Fibroblast of upper back skin (primary cell): ENCODE measurements around the gene CAMTA1.

Experiments used
- DNase-seq: peaks from one replicate; pipeline ENCODE4 v3.0.0-alpha.2; 2013

CAMTA1 gene

DNA sequence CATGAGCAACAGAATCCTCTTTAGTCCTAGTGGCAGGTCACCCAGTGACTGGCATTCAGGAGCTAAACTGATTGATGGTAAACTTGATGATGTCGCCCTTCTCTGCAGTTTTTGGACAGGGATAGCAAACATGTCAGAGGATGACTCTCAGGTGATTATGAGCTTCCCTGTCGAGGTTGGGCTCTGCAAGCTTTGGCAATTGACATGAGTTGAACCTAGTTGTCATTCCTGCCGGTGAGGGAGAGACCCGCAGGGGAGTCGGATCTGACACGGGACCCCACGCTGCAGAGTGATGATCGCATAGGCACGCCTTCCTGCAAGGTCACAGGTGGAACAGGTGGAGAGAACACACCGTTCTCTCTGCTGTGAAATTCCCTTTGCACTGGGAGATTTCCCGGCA, 547.8 kb downstream of the CAMTA1 start:
- no peak for DNase-seq

DNA sequence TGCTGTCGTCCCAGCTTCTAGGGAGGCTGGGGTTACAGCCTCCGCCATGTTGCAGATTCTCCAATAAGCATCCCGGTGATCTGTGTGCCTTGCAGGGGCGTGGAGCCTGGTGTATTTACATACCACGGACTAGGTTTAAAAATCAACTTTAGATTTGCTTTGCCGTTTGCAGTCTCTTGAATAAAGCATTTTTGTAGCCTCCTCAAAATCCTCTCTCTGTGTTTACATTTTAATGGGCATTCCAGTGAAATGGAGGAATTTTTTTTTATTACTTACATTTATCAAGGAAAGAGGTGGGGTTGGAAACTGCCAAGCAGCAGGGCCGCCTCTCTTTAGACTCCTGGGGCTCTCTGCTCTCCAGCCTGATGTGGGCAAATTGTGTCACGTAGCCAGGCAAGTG, 548.4 kb downstream of the CAMTA1 start:
- no peak for DNase-seq

DNA sequence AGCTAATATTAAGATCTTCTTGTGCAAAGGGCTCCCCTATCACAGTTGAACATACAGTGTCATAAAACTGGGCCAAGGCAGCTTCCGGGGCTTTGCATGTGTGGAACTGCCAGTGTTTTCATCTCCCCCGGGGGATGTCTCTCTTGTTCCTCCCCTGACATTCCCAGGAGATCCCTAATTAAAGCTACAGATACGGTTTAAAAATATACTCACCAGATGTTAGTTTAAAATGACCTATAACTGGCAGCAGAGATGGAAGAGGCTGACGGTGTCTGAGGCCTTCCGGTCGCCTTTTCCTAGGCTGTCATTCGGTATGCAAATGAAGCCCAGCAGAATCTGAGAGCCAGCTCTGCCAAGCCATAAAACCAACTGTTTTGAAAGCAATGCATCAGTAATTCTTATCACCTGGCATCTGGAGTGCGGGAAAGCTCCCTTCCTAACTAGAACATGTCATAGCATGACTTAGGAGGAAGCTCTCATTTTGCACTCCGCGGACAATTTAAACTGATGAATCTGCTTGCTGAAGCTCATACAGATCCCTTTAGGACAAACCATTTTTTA, 549.3 kb downstream of the CAMTA1 start:
- peak; percentile 36 for DNase-seq

DNA sequence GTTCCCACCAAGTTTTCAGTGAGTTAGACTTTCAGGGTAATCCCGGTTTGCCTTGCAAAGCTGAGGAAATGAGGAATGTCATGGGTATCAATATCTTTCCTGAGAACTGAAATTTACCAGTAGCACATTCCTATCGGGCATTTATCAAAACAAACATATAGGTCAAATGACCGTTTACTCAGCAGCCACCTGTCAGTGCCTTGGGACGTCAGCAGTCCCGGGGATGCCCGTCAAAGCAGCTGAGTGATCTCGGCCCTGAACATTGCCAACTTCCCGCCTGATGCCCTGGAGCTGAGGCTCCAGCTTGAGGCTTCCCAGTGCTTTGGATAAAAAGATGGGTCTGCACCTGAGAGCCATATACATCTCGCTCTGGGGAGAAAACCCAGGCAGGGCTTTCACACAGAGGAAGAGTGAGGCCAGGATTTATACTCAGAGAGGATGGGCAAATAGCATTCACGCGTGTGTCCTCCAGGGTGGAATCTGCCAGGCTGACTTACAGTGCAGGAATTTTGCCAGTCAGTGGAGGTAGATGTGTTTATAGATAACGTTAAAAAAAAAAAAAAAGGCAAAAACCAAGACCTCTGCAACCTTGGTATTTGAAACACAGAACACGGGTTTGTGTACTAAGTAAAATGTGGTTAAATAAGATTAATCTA, 550.1 kb downstream of the CAMTA1 start:
- DNase-seq: no peak

DNA sequence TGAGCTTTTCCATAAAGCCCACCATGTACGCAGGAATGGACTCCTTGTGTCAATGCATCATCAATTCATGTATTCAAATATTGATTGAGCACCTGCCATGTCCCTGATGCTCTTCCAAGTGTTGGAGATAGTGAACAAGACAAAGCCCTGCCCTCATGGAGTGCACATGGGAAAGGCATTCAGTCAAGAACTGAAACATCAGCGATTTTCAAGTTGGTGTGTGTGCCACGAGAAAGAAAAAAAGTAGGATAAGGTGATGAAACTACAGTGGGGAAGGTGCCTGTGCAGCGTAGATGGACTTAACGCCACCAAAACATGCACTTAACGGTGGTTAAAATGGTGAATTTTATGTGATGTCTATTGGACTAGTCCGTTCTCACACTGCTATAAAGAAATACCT, 553.2 kb downstream of the CAMTA1 start:
- no peak for DNase-seq

DNA sequence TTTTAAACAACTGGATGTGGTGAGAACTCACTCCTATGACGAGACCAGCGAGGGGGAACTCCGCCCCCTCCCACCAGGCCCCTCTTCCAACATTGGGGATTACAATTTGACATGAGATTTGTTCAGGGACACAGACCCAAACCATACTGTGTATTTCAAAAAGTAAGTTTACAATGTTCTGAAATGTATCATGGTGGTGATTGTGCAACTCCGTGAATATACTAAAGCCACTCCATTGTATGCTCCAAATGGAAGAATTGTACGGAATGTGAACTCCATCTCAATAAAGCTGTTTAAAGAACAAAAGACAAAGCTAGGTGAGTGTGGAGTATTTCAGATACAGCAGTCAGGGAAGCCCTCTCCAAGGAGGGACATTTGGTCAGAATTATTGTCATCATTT, 553.8 kb downstream of the CAMTA1 start:
- no peak for DNase-seq

DNA sequence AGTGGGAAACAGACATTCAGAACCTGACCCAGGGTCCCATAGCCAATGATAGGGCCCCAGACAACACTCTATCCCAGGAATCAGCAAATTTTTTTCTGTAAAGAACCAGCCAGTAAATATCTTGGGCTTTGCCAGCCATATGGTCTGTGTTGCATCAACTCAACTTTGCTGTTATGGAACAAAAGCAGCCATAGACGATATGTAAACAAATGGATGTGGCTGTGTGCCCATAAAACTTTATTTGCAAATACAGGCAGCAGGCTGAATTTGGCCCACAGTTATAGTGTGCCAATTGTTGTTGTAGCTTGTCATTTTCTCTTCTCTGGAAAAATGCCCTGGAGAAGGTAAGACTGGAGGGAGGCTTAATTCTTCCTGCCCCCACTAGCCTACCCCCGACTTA, 554.7 kb downstream of the CAMTA1 start:
- DNase-seq: no peak

DNA sequence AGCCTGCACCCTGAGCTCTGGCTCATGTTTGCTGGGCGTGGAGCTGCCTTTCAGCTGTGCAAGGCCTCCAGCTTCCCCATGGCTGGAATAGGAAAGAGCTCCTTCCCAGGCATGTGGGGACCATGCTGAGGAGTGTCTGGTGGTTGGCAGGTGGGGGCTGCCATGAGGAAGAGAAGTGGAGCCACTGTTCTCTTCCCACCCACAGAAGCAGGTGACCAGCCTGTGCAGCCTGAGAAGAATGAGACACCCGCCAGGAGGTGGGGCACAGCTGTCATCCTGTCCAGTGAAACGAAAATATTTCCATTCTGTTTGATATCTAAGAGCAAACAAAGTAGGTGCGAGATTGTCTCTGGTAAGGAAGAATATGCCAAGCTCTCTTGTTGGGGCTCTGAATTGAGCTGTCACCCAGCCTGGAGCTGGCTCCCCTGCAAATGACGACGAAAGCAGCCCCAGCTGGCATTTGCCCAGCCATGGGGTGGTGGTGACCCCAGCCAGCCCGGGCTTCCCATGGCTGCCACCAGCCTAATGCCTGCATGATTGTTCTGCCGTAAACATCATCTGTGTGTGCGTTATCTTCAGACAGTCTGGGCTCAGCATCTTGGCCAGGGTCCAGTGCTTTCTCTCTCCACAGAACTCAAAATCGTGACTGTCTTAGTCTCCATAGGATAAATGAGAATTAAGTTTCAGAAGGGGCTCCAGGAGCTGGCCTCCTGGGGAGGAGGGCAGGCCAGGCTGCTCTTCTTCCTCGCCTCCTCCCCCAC, 556.1 kb downstream of the CAMTA1 start:
- peak; percentile 34 for DNase-seq

DNA sequence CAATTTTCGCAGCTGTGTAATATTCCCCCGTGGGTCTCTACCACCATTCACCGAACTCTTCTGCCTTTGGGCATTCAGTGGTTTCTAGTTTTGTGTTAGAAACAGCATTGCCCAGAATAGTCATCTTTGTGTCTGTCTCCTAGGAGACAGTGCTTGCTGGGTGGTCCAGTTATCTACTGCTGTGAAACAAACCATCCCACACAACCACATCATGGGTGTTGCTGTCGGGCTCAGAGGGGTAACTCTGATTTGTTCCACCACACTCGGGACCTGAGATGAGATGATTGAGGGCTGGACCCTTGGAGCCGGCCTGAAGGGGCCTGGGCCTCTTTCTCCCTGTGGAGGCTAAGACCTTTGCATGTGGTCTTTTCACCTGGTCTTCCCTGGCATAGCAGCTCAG, 558.6 kb downstream of the CAMTA1 start:
- DNase-seq: no peak

DNA sequence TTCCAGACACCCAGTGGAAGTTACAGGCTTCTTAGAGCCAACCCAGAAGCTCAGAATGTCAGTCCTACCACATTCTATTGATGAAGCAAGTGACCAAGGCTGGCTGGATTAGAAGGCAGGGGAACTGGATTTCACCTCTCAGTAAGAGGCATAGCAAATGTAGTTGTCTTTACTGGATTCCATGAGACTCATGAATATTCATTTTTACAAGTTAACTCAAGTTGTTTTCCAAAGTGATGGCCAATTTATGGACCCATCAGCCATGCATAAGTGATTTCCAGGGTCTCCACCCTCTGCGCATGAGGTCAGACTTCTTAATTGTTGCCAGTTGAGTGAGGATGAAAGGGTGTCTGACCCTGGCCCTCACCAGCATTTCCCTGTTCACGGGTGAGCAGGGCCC, 559.0 kb downstream of the CAMTA1 start:
- DNase-seq: no peak

DNA sequence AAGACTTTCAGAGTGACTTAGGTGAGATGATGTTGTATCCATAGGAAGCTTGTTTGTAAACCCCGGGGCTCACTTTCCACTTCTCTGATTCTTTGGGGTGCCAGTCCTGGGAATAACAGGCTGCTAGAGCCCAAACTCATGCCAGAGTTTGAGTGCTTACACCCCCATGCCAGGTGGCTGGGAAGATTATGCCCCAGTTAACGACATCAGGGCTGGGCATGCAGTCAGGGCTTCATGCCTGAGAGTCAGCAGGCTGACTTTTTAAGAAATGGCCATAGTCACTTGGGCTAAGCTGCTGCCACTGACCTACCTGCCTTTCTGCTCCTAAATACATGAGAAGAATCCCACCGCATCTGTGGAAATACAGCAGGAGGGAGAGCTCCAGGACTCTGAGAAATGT, 560.3 kb downstream of the CAMTA1 start:
- no peak for DNase-seq

DNA sequence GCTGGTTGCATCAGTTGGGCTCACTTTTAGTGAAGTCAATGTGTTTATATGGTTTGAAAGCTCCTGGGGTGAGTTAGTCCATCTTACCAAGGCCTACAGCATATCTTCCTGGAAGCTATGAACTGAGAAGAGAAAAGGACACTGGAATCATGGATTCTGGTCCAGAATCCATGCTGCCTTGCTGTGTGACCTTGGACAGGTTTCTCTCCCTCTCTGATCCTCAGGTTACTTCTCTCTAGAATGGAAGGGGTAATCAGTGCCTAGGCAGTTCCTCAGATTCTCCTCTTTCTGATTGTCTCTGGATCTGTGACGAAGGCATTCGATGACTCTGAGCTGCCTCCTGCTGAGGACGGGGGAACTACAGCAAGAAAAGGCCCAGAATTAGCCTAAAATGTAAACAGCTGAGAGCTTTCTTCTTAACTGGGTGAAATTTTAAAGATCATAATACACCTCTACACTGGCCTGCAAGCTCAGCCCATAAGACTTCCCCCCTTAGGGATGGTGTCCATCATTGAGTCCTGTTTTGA, 560.9 kb downstream of the CAMTA1 start:
- no peak for DNase-seq

DNA sequence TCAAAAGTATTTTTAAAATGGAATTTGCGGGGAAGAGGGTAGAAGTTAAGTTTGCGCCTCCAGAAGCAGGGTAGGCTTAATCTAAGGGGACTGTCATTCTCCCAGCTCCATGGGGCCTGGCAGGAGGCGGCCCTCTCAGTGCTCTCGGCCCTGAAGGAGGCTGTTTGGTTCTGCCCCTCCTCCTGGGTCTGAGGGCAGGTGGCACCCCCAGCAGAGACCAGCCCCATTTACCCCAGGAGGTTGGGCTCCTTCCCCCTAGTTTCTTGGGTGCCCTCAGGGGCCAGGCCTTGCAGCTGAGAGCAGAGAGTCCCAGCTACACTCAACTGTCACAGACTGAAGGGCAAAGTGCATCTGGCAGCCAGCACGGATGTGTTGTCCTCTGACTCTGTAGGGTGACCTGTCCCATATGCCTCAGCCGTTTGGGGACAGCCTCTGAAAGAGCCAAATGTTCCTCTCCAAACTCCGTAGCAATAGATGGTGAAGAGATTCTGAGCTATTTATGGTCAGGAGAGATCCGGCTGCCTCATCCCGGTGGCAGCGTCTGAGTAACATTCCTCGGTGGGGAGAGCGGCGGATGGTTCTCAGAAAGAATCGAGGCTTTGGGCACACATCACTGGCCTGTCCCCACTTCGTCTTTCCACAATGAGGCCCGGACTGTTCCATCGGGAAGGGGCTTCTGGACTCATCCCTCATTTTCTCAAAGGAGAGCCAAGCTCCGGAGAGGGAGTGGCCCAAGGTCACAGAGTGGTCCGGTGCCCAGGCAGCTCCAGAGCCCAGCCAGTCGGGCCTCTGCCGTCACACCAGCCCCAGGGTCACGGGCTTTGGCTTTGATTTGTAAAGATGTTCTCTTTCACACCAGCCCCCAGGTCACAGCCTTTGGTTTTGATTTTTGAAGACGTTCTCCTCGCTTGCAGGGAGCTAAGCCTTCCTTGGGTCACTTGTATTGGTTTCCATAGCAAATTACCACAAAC, 561.6 kb downstream of the CAMTA1 start:
- no peak for DNase-seq

DNA sequence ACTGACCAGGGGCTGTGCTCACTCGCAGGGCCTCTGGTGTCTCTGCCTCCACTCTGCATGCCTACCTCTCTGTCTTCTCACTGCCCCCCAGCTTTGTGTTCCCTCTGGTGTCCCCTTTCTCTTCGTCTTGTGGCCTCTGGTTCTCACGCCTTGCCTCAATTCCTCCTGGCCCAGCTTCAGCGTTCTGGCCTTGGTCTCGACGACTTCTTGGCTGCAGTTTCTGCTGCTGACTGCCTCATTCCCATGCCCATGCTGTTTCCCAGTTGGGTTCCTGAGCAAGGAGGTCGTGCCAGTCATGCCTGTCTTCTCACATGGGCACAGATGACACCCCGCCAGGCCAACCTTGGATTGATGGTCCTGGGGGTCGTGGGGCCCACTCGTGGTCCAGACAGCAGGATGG, 562.8 kb downstream of the CAMTA1 start:
- no peak for DNase-seq

DNA sequence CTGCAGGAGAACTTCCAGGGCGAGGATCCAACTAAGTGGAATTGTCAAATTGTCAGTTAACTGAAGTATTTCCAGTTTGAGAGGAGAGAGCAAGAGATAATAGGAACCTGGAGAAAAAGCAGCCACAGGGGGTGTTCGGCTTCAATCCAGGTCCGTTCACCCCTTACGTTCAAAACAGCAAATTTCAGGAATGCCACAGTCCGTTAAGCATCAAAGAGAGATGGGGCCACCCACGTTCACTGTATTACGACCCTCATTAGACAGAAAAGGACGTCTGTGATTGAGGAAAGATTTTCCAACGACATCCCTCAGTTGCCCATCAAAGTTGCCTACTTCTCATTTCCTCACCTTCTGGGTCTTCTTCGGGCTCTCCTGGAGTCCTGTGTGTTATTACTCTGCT, 563.3 kb downstream of the CAMTA1 start:
- no peak for DNase-seq

DNA sequence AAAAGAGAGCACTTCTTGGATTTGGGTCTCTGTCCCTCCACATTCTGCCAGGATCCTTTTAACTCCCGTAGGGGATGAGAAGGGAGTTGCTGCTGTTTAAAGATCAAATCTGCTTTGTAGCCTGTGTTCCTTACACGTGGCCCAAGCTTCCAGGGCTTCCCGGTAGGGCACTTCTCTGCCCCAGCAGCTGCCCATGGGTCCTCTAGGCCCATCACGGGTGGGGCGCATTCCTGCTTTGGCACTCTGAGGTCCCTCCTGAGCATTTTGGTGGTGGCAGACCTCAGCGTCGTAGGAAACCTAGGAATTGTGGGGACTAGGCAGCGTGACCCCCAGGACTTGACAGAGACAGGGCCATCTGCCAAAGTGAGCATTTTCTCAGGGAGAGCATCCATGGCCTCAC, 565.5 kb downstream of the CAMTA1 start:
- no peak for DNase-seq

DNA sequence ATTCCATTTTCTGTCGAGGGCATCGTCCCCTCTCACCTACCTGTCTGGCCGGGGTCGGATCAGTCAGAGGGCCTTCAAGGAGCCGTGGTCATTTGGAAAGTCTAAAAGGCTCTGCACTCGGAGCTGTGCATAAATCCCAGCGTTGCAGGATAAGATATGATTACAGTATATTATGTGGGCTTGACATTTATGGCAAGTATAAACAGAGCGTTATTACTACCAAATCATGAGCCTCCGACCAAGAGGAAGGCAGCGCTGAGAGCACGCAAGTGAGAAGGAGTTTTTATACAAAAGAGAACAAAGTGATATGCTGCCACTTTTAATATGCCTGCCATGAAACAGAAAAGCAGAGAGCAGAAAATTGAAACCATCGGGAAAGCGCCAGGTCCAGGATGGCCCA, 566.4 kb downstream of the CAMTA1 start:
- no peak for DNase-seq

DNA sequence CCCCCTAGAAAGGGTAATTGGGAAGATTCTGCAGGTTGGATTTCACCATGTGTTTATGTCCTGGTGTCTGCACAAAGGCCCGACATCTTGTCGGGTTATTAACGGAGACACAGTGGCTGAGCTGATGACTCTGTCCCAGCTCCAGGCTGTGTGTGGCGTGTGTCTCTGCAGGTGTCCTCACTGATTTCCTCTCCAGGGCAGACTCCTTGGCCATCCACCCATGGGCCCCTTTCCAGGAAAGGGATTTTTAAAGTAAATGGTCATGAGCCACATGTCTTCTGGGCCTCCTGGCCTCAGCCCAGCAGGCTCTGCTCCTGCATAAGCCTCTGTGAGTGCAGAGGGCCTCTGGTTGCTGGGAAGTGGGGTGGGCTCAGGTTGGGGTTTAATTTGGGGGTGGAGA, 567.1 kb downstream of the CAMTA1 start:
- no peak for DNase-seq

DNA sequence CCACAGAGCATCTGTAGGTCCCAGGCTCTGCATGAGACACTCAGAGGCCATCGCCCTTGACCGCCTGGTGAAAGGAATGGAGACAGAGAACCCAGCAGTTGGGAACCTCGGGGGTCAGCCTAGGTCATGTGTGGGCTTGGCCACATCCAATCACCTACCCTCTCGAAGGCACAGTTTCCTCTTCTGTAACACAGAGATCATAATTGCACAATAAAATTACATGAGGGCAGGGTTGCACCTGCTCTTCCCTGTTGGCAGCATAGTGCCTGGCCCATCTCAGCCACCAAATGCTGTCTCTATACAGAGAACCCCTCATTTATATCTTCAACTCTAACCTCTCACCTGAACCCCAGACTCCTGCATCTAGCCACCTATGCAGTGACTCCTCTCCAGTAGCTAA, 567.7 kb downstream of the CAMTA1 start:
- DNase-seq: no peak

DNA sequence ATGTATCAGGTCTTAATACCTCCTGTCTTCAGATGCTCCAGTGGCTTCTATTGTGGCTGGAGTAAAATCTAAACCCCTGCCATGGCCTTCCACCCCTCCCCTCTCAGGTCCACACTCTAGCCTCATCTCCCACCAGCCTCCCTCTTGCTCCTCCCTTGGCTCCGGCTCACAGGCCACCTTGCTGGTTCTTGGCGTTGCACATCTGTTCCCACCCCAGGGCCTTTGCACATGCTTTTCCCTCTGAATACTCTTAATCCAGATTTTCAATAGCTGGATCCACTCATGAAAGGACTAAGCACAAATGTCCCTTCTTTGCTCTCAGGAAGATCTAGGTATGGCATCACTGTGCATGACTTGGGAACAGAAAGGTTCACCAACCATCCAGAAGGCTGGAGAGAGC, 570.4 kb downstream of the CAMTA1 start:
- no peak for DNase-seq

DNA sequence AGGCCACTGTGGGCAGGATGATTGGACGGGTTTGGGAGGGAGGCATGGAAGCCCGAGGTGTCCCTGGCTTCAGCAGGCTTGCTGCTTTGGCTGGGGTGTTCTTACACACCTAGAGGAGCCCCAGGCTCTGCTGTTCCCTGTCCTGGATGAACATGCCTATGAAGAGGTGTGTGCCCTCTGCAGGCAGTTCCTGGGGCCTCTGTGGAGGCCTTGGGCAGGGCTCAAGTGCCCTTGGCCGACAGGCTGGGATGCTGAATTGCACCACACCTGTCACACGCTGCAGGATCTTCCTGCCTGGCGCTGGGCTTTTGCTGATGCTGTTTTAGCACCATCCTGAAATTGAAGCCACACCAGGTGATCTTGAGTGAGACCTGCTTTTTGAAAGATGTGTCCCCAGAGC, 570.8 kb downstream of the CAMTA1 start:
- no peak for DNase-seq

DNA sequence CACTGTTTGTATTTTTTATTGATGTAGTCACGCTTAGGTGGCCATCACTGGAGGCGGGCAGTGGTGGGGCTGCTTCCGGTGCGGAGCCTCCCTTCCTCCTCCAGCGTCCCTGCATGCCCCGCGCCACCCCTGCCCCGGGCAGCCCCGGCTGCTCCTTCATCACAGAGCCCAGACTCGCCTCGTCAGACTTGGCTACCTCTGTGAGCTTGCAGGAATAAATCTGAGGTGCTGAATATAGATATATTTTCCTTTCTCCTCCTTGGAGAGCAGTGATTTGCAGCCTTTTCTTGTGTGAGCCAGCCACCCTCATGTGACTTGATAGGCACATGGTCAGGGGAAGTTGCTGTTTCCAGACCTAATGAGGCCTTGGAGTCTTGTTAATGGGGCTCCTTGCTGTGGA, 573.2 kb downstream of the CAMTA1 start:
- DNase-seq: no peak

DNA sequence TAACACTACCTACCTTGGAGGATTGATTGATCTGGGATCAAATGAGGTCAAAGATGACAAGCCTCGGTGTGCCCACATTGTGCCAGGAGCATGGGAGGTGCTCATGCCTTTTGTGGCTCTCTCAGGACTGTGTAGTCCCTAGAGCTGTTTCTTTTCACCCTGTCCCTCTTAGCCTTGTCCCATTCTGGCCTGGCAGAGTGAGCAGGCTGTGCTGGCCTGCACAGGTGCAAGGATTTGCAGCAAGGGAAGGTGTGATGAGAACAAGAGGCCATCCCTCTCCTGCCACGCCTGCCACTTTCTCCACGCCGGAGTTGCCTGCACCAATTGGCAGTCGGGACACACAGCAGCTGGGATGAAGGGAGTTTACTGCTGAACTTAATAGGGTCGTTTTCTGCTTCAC, 575.3 kb downstream of the CAMTA1 start:
- DNase-seq: no peak
